CD4-positive, alpha-beta T cell (primary cell): ENCODE data around the gene SOCS3. TPM values are rescaled to one million over a fixed set of nuclear protein-coding genes. Genes with fewer than 3 reads are reported as not detected.

ENCODE experiments used
- ATAC-seq: fragments of 200-7000 bp; cut with Tn5 transposase; one replicate; pipeline ENCODE4 v1.10.0; 2022; ENCODE audit warnings: mild to moderate bottlenecking; ENCODE audit not compliant: poor library complexity
- CTCF ChIA-PET: fragments of 350-600 bp; sonication (Branson Sonifier 250); formaldehyde crosslinking; loops from one replicate; lab custom pipeline; 2021; ENCODE audit warnings: antibody characterized with exemption, inconsistent platforms; lab: Charles Lee
- POLR2A ChIA-PET: fragments of 350-600 bp; sonication (Branson Sonifier 250); formaldehyde crosslinking; loops from one replicate; lab custom pipeline; 2021; ENCODE audit warnings: antibody characterized with exemption, inconsistent platforms; lab: Charles Lee
- DNase-seq, 14 experiments: peaks; one replicate each; pipeline ENCODE4 v3.0.0-alpha.2; 2013 to 2020; ENCODE audit warnings: mixed read lengths in 2 of 14
- H3K27ac ChIP-seq, 2 donors: one replicate each; pipeline versions ENCODE4 v1.5.1 to v1.7.0; 2013; ENCODE audit warnings: low read length in 2 of 2, low read depth in 1 of 2, mild to moderate bottlenecking in 1 of 2
- H3K27me3 ChIP-seq, 2 experiments: 1 replicate in 1 of 2; 2 replicates in 1 of 2; pipeline versions ENCODE4 v1.6.1 to v1.7.0; 2013; ENCODE audit warnings: low read length in 2 of 2, control low read depth in 1 of 2, mild to moderate bottlenecking in 1 of 2, moderate library complexity in 1 of 2; ENCODE audit not compliant: insufficient read depth in 2 of 2, control insufficient read depth in 1 of 2
- H3K36me3 ChIP-seq: one replicate; pipeline ENCODE4 v1.6.1; 2013; ENCODE audit warnings: low read length, control low read depth; ENCODE audit not compliant: insufficient read depth
- H3K4me1 ChIP-seq: one replicate; pipeline ENCODE4 v1.6.1; 2013; ENCODE audit warnings: low read length, control low read depth; ENCODE audit not compliant: insufficient read depth
- H3K4me3 ChIP-seq: one replicate; pipeline ENCODE4 v1.5.1; 2013; ENCODE audit warnings: mild to moderate bottlenecking, low read length, moderate library complexity
- H3K9me3 ChIP-seq, 2 experiments: 1 replicate in 1 of 2; 2 replicates in 1 of 2; pipeline versions ENCODE4 v1.6.1 to v1.7.0; 2013; ENCODE audit warnings: low read length in 2 of 2, mild to moderate bottlenecking in 2 of 2, control low read depth in 1 of 2, moderate library complexity in 1 of 2; ENCODE audit not compliant: control insufficient read depth in 1 of 2, insufficient read depth in 1 of 2
- H3K27ac Mint-ChIP-seq: one replicate; pipeline ENCODE4 v1.8.0; 2020; ENCODE audit warnings: mixed read lengths
- H3K27me3 Mint-ChIP-seq: one replicate; pipeline ENCODE4 v1.8.0; 2021; ENCODE audit warnings: mixed read lengths
- H3K36me3 Mint-ChIP-seq: one replicate; pipeline ENCODE4 v1.8.0; 2021; ENCODE audit warnings: low read depth, mixed read lengths
- H3K4me1 Mint-ChIP-seq: one replicate; pipeline ENCODE4 v1.8.0; 2021; ENCODE audit warnings: low read depth, mixed read lengths
- H3K4me3 Mint-ChIP-seq: one replicate; pipeline ENCODE4 v1.8.0; 2020; ENCODE audit warnings: mild to moderate bottlenecking, mixed read lengths
- H3K9me3 Mint-ChIP-seq: one replicate; pipeline ENCODE4 v1.8.0; 2020; ENCODE audit warnings: mixed read lengths
- intact Hi-C, 2 experiments: fragments of 100-400 bp; cut with DNase I in 1 of 2; cut with micrococcal nuclease in 1 of 2; formaldehyde crosslinking; loops; one replicate each; pipeline versions ENCODE4 v1.15.1 to v1.9.0; 2023 to 2025; cut with DNase I, micrococcal nuclease
- total RNA-seq, 174 experiments: library from RNA in 2 of 174; stranded (reverse) in 2 of 174; gene quantifications; one replicate each; pipeline ENCODE4 v1.2.3 and lab custom pipeline; 2021 to 2026
- TF ChIP-seq, protein P1 (sequence below): fragments of 200-600 bp; IDR thresholded peaks from one replicate; pipeline ENCODE4 v1.8.0; 2022; ENCODE audit warnings: antibody characterized with exemption, mild to moderate bottlenecking

Gene SOCS3
- total RNA-seq, 2 experiments from 2014 or later: 414 to 427 TPM

DNA sequence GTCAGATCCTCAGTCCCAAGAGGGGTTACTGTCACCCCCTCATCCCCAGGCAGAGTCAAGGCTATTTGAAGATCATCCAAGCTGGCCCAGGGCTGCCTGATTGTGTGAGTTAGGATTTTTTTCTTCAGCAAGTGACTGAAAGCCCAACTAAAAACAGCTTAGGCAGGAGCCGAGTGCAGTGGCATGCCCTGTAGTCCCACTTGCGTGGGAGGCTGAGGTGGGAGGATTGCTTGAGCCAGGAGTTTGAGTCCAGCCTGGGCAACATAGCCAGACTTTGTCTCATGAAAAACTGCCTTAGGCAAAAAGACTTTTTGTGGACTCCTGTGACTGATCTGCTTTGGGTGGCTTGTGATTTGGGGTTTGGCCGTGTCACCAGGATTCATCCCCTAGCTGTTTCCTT, 38.5 kb upstream of the SOCS3 start:
- TF ChIP-seq, protein P1, sequence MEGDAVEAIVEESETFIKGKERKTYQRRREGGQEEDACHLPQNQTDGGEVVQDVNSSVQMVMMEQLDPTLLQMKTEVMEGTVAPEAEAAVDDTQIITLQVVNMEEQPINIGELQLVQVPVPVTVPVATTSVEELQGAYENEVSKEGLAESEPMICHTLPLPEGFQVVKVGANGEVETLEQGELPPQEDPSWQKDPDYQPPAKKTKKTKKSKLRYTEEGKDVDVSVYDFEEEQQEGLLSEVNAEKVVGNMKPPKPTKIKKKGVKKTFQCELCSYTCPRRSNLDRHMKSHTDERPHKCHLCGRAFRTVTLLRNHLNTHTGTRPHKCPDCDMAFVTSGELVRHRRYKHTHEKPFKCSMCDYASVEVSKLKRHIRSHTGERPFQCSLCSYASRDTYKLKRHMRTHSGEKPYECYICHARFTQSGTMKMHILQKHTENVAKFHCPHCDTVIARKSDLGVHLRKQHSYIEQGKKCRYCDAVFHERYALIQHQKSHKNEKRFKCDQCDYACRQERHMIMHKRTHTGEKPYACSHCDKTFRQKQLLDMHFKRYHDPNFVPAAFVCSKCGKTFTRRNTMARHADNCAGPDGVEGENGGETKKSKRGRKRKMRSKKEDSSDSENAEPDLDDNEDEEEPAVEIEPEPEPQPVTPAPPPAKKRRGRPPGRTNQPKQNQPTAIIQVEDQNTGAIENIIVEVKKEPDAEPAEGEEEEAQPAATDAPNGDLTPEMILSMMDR: no peak
- Histone ChIP-seq H3K27me3 (no peaks in the 10 kb centered on the region), H3K9me3 (no peaks in the 10 kb centered on the region), H3K4me3 (no peak overlapping the region), H3K36me3 (peaks cover 94% of the 10 kb centered on the region), H3K27ac (no peak overlapping the region), H3K4me1 (no peaks in the 10 kb centered on the region)
- ChIA-PET CTCF (no interaction called here), POLR2A (no interaction called here)
- no peak overlapping the region for H3K27ac Mint-ChIP-seq
- no peak overlapping the region for H3K4me3 Mint-ChIP-seq
- intact Hi-C loops: no loop called here
- peaks cover 11% of the 10 kb centered on the region for H3K4me1 Mint-ChIP-seq
- DNase-seq (no peak), ATAC-seq (no peak)
- no peaks in the 10 kb centered on the region for H3K27me3 Mint-ChIP-seq
- H3K36me3 Mint-ChIP-seq: peaks cover 95% of the 10 kb centered on the region
- H3K9me3 Mint-ChIP-seq: no peaks in the 10 kb centered on the region

DNA sequence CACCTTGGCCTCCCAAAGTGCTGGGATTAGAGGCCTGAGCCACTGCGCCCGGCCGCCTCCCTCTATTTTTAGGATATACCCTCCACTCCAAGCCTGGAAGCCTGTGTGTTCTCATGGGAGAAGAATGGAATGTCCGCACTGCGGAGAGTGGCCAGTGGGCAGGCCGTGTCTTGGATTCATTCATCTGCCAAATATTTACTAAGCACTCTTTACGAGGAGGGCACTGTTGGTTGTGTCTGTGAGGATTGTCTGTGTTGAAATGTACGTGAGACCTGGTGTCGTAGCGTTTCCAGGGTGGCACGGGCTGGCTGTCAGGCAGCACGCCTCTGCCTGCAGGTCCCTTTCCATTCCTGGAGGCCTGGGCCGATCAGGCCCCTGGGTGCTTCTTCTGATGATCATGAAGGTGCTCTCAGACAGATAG, 37.8 kb upstream of the SOCS3 start:
- POLR2A ChIA-PET: no interaction called here

DNA sequence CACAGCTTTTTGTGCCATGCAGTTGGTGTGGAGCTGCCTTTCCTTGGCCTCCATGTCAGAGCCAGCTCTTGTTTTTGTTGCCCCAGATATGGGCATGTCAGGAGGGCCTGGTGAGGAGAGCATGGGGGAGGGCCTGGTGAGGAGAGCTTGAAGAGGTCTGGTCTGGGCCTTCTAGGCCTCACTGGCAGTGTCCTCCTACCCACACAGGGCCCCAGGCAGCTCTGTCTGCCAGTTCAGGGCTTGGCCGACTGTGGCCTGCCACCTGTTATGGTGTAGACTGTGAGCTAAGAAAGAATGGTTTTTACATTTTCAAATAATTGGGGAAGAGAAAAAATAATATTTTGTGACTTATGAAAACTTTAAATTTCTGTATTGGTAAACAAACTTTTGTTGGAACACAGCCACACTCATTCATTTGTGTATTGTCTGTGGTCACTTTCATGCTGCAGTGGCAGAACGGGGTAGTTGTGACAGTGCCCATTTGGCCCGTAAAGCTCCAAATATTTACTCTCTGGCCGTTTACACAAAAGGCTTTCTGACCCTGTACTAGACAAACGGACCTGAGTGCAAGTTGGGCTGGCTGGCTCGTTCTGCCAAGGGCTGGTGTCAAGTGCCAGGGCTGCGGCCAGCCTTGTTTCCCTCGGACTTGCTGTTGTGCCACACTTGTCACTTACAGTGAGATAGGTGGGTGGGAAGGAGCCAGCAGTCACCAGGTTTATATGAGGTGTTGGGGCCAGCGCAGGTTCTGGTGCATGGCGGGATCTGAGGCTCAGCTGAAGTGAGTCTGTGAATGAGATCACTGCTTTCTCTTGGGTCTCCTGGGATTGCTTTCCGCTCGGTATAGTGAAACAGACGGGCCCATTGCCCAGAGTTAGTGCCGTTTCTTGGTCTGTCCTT, 36.8 kb upstream of the SOCS3 start:
- intact Hi-C loops: no loop called here
- ATAC-seq (no peak), DNase-seq (no peak)
- H3K27ac ChIP-seq: no peak overlapping the region
- no peaks in the 10 kb centered on the region for H3K9me3 ChIP-seq
- H3K4me1 Mint-ChIP-seq: peaks cover 17% of the 10 kb centered on the region
- H3K36me3 Mint-ChIP-seq: peaks cover 92% of the 10 kb centered on the region
- H3K4me1 ChIP-seq: no peaks in the 10 kb centered on the region
- TF ChIP-seq, protein P1: no peak
- POLR2A ChIA-PET: no interaction called here
- H3K27ac Mint-ChIP-seq: no peak overlapping the region
- no peaks in the 10 kb centered on the region for H3K9me3 Mint-ChIP-seq
- peaks cover 91% of the 10 kb centered on the region for H3K36me3 ChIP-seq
- H3K27me3 ChIP-seq: no peaks in the 10 kb centered on the region
- H3K4me3 Mint-ChIP-seq: no peak overlapping the region
- H3K4me3 ChIP-seq: no peak overlapping the region
- no peaks in the 10 kb centered on the region for H3K27me3 Mint-ChIP-seq
- CTCF ChIA-PET: no interaction called here

More for the DNA sequence above, 37.8 kb upstream of the SOCS3 start:
- H3K27ac Mint-ChIP-seq: no peak overlapping the region
- H3K4me3 Mint-ChIP-seq: no peak overlapping the region
- DNase-seq (no peak), ATAC-seq (no peak)
- Histone ChIP-seq H3K27me3 (no peaks in the 10 kb centered on the region), H3K27ac (no peak overlapping the region), H3K4me3 (no peak overlapping the region), H3K9me3 (no peaks in the 10 kb centered on the region), H3K4me1 (no peaks in the 10 kb centered on the region), H3K36me3 (peaks cover 93% of the 10 kb centered on the region)
- H3K4me1 Mint-ChIP-seq: peaks cover 14% of the 10 kb centered on the region
- peaks cover 93% of the 10 kb centered on the region for H3K36me3 Mint-ChIP-seq
- TF ChIP-seq, protein P1: no peak
- CTCF ChIA-PET: no interaction called here
- no peaks in the 10 kb centered on the region for H3K9me3 Mint-ChIP-seq
- intact Hi-C loops: no loop called here
- H3K27me3 Mint-ChIP-seq: no peaks in the 10 kb centered on the region
